NCI-H446 (cell line): ENCODE measurements around the gene RAPGEF4.

Experiments
- DNase-seq, 2 experiments: peaks; one replicate each; lab custom pipeline; 2025; lab: John Stamatoyannopoulos, UW

The RAPGEF4 gene

GRCh38 chr2:172823261-172823850 lies 87.7 kb downstream of the RAPGEF4 start:
- no peak for DNase-seq

DNA sequence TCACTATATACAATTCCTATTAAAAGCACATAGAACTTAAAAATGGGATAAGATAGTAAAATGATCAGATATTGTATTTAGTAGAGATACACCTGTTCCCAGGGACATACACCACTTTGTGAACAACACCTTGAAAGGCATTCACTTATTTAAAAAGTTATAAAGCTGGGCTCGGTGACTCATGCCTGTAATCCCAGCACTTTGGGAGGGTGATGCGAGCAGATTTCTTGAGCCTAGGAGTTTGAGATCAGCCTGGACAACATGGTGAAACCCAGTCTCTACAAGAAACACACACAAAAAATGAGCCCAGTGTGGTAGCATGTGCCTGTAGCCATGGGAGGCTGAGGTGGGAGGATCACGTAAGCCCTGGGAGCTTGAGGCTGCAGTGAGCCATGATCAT lies 90.9 kb downstream of the RAPGEF4 start:
- DNase-seq, result no peak

DNA sequence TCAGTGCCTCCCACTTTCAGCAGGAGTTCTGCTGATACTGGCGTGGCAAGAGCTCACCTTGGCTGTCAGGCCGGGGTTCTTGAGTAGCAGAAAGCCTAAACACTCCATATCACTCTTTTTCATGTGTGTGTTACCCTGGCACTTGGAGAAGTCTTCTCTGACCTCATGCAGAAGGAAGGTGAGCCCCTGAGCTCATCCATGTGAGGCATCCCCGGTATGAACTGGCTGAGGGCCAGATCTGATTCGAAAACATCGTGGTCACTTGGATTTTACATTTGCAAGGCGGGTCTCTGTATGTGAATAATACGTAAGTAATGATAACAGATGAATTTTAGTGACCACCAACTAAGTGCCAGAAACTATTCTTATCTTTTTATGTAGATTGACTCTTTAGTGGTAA lies 93.6 kb downstream of the RAPGEF4 start:
- no peak for DNase-seq

DNA sequence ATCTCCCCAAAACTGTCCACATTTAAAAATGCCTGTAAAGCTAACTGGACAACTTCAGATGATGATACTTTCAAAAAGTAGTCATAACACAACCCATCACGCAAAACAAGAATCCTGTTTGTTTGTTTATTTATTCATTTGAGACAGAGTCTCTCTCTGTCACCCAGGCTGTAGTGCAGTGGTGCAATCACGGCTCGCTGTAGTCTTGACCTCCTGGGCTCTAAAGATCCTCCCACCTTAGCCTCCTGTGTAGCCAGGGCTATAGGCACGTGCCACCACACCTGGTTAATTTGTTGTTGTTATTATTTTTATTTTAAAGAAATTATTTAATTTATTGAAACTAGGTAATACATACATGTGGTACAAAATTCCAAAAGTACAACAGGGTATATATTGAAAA lies 94.8 kb downstream of the RAPGEF4 start:
- no peak for DNase-seq

- no peak for DNase-seq
These were observed 98.3 kb downstream of the RAPGEF4 start for GRCh38 chr2:172833898-172834297.

DNA sequence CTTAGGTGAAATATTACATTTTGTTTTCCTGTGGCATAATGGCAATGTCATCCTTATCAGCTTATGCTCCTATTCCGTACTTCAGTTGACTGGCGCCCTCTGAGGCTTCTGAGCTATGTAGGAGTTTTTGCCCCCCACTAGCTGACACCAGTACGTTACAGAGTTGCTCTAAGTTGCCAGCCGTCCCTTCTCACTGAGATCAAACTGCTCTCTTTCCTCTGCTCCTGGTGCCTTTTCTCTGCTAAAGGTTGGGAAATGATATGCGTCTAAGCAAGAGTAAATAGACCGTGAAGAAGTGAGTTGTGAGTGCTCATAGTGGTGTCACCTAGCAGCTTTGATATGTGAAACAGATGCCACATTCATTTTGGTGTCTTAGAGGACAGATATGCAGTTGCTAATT lies 99.2 kb downstream of the RAPGEF4 start:
- DNase-seq, result no peak

DNA sequence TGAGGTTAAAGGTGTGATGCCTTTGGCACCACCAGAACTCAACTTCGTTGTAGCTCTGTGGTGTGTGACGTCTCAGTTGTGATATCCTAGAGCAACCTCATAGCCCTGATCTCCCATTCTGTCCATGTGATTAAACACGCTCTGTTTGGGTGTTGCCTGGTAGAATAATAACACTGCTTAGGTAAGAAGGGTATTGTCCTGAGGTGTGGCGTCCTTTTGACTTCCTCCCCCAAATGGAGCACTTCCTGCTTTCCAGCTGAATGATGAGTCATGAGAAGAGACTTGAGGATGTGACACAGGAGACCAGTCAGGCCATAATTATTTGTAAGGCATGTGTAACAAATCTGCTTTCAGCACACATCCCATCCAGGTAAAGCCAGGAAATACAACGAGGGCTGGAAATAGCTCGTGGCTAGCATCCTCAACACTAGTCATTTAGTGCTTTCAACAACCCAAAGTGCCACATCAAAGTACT lies 100.7 kb downstream of the RAPGEF4 start:
- no peak for DNase-seq

DNA sequence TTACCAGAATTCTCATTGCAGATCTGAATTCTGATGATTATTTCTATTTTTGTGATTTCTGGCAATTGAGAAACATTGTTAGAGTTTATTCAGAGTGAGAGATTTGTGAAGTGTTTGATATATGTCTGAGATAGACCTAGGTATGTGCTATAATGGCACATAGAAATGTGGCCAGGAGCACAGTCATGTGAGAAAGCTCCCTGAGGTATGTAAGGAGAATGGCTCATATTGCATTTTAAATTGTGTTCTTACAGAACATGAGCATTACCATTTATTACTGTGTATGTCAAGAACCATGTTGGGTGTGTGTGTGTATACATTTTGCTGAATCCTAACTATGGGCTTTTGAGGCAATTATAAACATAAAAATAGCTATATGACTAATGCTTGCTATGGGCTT lies 101.2 kb downstream of the RAPGEF4 start:
- no peak for DNase-seq

- DNase-seq, result no peak
These were observed 103.8 kb downstream of the RAPGEF4 start for GRCh38 chr2:172839446-172839845.

DNA sequence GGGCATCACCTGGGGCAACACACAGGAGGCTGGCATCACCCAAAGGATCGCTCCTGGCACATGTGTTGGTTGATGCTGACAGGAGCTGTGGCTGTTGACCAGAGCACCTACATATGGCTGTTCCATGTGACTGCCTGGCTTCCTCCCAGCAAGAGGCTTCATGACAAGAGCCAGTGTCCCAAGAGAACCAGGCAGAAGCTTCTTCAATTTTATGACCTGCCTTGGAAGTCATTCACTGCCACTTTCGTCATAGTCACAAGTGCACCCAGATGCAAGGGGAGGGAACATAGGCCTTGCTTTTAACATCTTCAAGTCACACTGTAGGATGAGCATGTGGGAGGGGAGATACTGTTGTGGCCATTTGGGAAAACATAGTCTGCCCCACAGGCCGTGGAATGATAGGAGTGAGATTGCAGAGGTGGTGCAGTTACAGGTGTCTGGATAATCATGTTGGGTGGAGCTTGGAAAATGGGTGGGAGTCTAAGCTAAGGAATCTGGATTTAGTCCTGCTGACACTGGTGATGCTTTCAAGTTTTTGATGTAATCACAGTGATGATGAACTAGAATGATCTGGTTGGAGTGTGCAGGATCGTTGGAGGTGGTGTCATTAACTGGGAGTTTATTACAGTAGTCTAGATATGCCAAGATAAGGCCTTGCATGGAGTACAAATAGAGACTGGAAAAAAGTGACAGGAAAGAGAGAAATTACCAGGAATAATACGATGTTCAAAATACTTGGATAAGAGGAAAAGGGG lies 107.0 kb downstream of the RAPGEF4 start:
- no peak for DNase-seq

DNA sequence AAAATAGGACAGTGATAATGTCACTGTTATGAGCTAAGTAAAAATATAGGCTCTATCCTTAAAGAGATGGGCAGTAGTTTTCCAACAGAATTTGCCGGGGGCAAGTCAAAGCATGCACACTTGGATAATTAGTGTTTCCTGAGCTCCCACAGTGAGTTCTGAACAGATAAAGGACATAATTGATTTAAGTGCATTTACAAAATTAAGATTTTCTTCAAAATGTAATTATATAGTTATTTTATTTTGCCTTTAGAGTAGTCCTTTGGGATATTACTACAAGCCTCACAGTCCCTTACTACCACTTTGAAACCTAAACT lies 107.6 kb downstream of the RAPGEF4 start:
- DNase-seq, result no peak

- DNase-seq, result no peak
These were observed 108.5 kb downstream of the RAPGEF4 start for GRCh38 chr2:172843902-172844715.

- no peak for DNase-seq
These were observed 109.5 kb downstream of the RAPGEF4 start for GRCh38 chr2:172845028-172845630.

DNA sequence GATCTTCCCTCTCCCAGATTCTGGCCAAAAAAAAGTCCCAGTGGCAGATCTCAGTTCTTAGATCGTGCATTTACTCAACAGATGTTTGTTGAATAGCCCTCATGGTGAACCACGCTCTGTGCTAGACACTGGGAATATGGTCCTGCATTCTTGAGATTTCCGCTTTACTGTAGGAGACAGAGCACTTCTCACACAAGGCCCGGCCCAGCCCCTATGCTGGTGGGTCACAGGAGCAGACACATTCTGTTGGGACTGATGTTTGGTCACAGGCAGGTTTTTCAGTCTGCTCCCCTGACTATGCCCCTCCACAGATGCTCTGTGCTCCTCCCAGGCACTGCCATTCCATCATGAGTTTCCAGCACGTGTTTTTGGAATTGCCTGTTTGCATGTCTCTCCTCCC lies 110.9 kb downstream of the RAPGEF4 start:
- DNase-seq, result no peak

GRCh38 chr2:172847188-172847587 lies 111.5 kb downstream of the RAPGEF4 start:
- no peak for DNase-seq

DNA sequence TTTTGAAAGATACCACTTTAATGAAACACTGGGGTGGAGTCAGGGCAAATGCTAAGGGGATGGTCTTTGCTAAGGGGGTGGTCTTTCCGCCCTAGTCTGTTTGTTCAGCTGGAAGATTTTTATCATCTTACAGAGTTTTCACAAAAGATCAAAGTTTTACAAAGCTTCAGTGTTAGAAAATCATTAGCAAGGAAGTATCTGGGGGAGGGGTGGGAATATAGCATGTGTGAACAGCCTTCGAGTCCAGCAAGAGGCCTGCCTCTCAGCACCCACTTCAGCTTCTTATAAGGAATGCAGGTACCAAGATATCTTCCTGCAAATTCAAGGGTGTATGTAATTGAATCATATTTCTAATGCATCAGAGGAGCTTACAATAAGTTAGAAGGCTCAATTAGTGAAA lies 112.9 kb downstream of the RAPGEF4 start:
- DNase-seq, result no peak

GRCh38 chr2:172849519-172850217 lies 114.0 kb downstream of the RAPGEF4 start:
- no peak for DNase-seq

- DNase-seq, result no peak
These were observed 119.9 kb downstream of the RAPGEF4 start for GRCh38 chr2:172855588-172855987.

DNA sequence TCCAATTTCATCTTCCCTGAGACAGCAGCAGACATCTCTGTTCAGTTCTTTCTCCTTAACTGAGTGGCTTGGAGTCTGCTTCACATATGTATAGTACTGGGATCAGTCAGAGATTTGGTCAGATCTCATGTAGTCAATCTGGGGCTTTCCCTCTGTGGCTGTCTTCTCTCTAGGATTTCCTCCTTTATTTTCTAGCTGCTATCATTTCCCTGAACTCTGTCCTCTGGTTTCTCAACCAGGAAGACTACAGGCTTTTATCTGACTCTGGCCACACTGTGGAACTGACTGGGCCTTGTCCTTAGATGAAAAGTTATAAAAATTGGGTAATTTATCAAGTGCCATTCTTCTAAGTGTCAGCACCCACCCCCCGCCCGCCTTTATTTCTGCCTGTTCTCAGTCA lies 121.0 kb downstream of the RAPGEF4 start:
- no peak for DNase-seq

DNA sequence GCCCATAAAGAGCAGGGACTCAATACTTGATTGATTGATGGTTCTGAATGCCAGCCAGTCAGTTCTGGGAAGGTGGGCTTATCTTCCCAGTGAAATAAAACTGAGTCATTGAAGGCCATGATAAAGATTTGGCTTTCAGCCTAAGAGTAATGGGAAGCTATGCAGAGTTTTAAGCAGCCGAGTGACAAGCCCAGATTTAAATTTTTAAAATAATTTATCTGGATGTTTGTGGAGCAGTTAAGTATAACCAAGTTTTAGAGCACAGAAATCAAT lies 122.8 kb downstream of the RAPGEF4 start:
- DNase-seq, result no peak

- no peak for DNase-seq
These were observed 124.1 kb downstream of the RAPGEF4 start for GRCh38 chr2:172859581-172860335.

- DNase-seq, result no peak
These were observed 124.7 kb downstream of the RAPGEF4 start for GRCh38 chr2:172860336-172860707.
